ENCODE results near the gene LRRC4B.

The LRRC4B gene

DNA sequence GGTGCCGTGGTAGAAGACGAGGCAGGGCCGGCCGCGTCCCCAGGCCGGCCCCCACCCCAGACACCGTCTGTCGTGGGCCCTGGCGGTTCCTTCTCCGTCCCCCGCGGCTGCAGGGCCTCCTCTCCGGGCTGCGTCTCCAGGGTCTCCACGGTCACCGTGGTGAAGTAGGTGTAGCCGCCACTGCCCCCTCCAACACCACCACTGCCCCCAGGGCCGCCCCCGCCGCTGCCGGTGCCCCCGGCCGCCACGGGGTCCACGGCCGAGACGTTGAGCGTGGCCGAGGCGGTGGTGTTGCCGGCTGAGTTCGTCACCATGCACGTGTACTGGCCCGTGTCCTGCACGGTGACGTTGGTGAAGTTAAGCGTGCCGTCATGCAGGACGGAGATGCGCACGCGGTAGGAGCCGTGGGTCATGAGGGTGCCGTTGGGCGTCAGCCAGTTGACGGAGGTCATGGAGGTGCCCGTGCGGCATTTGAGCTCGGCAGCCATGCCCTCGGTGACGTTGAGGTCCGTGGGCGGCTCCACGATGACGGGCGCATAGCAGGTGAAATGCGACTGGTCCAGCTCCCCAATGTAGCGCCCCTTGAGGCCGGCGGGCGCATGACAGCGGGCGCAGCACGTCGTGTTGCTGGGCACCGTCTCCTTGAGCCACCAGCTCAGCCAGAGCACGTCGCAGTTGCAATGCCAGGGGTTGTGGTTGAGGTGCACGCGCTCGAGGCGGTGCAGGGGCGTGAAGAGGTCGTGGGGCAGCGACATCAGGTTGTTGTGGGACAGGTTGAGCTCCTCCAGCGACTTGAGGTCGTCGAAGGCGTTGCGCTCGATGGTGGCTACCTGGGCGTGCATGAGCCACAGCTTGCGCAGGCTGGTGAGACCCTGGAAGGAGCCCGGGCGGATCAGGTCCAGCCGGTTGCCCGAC, 49.9 kb downstream of the LRRC4B start:
- DNase-seq = no peak

DNA sequence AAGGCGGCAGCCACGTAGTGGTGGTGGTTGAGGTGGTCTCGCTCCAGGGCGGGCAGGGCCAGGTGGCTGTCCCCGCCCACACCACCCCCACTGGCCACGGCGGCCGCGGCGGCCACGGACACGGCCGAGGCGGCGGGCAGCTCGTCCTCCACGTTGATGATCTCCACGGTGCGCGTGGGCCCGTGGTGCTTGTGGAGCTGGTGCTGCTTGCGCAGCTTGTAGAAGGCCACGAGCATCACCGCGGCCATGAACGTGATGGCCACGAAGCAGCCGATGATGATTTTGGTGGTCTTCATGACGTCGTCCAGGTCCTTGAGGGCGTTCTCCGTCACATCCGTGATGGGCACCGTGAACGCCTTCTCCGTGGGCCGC, 50.5 kb downstream of the LRRC4B start:
- no peak for DNase-seq

DNA sequence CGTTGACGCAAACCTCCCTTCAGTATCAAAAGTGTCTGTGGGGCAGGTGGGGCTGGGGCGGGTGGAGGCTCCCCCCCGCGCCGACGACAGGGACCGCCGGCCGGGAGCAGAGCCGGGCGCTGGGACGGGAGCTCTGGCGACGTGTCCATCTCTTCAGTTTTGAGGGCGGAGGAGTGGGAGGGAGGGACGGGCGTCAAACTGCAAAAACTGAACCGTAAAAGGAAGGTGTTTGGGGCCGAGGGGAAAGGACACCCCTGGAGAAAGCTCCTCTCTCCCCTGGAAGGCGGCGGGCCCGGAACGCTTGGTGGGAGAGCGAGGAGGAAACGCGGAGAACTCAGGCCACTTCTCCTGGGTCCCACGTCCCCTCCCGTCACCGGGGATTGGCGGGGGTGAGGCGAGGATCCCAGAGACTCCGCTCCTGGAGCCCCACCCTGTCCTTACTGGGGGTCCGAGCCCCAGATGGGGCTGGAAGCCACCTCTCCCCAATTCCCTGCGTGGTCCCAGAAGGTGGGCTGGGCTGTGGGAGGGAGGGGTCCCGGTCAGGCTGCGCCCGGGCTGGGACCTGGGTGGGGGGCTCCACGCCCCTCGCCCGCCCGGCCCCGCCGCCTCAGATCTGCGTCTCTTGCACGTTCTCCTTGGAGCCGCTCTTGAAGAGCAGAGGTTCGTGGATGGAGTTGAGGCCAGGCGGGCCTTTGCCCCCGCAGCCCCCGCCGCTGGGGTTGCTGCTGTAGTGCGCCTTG, 51.1 kb downstream of the LRRC4B start:
- DNase-seq = no peak

DNA sequence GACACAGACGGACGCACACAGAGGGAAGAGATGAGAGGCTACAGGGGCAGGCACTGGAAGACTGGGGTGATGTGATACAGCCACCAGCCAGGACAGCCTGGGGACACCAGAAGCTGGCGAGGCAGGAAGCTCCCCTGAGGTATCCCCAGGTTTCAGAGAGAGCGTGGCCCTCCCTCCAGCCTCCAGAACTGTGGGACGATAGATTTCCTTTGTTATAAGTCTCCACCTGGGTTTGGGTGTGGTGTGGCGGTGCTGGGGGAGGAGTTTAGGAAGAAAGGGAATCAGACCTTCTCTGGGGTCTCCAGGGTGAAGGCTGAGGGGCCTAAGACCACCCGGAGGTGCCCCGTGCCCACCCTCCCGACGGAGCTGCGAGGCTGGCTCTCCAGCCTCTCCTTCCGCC, 51.8 kb downstream of the LRRC4B start:
- DNase-seq = no peak

DNA sequence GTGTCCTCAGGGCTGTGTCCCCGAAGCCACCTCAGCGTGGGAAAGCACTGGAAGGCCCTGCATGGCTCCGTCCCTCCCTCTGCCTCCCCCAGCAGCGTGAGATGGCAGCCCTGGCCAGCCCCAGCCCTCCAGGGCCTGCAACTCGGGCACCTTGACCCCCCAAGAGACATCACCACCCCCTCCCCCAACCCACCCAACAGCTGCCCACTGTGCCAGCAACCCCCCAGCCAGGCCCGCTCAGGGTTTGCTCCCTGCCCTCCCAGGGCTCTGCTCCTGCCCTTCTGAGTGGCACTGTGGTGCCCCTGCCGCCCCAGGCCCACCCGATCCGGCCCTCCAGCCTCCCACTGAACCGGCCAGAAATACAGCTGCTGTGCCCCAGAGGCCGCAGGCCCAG, 53.1 kb downstream of the LRRC4B start:
- no peak for DNase-seq

DNA sequence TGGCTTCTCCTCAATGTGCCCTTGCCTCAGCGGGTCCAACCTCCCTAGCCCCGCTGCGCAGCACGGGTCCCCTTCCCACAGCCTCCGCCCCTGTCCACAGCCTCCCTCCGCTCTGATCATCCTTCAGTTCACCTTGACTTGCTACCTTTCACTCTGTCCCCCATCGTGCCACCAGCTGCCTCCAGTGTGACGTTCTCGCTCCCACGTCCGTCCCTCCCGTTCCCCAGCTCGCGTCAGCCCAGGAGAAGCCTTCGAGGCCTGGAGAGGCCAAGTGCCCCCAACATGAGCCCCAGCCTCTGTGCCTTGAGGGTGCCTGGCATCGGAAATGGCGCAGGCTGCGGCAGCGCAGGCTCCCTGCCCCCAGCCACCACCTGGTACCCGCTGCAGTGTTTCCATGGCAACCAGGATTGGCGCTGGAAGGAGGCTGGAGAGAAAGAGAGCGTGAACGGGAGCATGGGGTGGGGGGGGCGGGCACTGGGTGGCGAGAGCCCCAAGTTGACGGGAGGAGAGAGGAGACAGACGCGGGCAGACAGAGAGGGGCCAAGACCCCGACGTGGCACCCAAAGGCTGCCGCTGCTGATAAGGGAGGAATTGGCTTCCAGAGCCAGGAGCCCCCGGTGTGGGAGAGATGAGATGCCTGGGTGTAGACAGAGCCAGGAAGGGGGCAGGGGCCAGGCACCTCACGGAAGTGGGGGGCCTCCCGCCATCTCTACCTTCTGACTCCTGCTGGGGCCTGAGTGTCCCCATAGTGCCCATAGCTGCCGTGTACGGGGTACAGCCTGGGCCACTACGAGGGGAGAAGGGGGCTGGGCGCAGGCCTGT, 53.7 kb downstream of the LRRC4B start:
- DNase-seq = peak in 1 of 2 experiments; percentile 82

DNA sequence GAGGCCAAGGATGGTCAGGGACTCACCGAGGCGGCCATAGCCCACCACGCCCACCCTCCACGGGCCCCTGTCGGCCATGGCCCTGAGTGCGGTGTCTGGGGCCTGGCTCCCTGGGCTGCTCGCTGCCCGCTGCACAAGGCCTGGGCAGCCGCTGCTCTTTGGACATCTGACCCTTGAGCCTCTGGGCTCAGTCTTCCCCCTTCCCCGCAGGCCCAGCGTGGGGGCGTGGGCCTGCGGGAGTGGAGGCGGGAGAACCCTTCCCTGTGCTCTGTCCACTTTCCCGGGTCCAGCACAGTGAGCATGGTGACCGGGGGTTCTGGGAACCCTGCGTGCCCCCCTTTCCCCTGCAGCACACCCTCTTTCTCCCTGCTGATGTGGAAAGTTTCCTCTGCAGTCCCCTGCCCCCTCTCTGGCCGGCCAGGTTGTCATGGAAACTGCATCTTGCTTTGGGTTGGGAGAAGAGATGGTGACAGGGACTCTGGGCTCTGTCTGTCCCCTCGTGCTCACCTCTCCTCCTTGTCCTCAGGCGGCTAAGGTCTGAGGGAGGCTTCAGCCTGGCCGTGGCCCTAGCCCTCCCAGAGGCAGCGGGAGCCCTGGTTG, 54.4 kb downstream of the LRRC4B start, which contains the start of gene ASPDH:
ASPDH (minus strand) TSS at position 168 of the 600 bp plus-strand sequence; CDS start at position 78, 90 bp downstream.
- DNase-seq = peak in 1 of 2 experiments; percentile 37

DNA sequence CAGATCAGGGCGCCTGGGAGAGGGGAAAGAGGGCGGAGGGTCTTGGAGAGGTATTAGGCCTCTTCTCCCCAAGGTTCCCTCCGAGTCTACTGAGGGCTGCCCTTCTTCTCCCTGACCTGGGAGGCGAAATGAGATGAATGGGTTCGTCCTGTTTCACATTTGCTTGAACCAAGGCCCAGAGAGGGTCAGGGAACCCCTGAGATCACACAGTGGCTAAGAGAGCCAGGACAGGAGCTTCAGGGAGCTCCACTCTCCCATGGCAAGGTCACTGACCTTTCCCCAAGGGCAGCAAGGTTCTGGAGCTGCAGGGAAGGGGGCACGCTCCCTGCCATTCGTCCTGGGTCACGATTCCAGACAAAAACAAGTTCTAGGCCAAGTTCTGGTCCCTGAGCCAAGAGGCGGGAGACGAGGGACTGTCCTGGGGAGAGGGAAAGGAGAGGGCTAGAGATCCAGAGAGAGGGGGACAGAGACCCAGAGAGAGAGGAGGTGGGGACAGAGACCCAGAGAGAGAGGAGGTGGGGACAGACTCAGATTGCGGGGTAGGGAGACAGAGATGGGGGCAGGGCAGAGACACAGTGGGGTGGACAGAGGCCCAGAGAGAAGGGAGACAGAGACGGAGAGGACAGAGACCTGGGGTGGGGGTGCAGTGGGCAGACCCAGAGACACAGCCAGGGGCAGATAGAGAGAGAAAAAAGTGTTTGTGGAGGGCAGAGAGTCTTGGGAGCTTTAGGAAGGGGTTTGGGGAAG, 55.1 kb downstream of the LRRC4B start:
- no peak for DNase-seq

DNA sequence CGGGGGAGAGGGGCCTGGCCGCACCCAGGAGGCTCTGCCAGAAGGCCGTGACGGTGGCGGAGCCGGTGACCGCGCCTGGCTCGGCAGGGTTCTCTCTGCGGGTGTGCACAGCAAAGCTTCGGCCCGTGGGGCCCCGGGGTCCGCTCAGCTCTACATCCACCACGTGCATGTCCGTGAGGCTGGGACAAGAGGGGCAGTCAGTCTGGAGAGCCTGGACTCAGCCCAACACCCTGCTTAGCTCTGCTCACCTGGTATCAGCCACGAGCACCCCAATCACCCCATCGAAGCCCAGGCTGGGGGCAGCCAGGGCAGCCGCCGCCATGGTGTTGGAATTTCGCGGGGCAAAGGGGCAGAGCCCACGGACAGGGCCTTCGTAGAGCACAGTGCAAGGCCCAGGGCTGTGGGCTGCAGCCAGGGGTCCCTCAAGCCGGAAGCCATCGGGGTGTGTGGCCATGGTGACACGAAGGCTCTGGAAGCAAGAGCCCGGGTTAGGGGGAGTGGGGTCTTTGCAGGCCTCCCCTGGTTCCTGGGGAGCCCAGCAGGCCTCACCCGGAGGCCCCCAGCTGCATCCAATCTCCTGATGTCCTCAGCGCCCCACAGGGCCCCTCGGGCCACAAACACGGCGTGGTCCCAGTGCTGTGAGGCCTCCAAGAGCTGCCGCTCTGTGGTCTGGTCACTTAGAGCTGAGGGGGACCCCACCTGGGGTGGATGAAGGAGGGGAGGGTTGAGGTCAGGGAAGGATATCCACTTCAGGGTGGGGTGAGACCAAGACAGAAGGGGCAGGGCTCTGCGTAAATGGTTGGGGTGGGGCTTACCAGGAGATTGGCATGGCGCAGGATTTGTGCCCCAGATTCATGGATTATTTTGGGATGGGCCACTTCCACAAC, 55.9 kb downstream of the LRRC4B start:
- no peak for DNase-seq

DNA sequence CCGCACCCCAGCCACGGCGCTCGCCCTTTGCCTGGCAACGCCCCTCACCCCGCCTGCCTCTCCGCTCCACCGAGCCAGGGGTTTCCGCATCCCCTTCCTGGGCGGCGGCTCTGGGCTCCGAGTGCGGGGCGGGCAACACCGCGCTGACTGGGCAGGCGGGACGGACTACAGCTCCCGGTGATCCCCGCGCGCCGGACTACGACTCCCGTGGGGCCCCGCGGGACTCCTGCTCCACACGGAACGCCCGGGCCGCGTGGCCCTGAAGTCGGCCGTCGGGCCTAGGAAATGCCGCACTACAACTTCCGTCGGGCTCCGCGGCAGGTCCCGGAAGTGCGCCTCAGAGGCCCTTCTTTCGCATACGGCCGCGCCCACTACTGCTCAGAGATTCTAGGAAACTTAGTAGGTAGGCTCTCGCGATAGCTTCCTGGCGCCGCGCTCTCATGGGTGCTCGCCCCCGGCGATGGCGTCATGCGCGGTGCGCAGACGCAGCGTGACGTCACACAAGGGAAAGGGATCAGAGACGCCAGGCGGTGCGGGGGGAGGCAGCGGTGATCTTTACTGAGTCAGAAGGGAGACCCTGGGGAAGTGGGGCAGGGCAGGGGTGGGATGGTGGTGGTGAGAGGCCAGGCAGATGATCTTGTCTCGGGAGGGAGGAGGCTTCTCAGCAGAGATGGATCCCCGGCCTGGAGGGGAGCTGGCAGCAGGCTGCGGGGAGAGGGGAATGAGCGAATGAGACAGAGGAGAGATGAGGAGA, 57.0 kb downstream of the LRRC4B start, which contains the start of gene JOSD2:
JOSD2 (minus strand) TSS at position 123 of the 754 bp plus-strand sequence. CDS start 760 bp downstream, outside the sequence.
- peak; percentile 87 to 100 for DNase-seq

DNA sequence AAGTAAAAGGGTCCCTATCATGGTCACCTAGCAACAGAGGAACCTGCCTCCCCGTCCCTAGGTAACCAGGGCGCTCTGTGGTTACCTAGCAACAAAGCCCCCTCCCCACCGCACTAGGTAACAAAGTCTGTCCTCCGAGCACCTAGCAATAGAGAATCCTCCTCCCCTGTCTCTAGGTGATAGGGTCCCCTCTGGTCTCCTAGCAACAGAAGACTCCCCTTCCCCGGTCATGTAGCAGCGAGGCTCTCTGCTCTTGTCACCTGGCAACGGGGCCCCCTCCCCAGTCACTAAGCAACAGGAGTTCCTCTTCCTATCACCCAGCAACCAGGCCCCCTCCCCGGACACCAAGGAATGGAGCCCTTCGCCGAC, 57.6 kb downstream of the LRRC4B start:
- no peak for DNase-seq

DNA sequence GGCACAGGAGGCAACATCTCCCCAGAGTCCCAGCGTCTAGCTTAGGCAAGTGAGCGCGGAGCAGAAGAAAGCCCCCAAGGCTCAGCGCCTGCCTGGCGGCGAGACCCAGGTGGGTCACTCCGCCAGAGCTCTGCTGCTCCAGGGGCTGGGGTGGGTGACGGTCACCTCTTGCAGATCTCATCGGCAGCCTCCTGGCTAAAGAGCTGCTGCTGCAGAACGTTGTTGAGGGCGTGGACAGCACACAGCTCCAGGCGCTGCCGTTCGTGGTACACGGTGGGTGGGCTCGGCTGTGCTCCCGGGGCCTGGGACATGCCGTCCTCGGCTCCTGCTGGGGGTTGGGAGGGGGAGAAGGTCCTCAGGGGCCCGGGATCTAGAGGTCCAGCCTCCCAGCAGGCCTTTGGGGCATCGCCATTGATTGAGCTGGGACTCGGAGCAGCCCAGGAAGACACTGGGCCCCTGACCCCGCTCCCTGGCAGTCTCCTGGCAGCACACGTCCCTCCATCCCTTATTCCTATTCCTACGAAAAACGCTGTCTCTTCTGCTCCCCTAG, 58.0 kb downstream of the LRRC4B start:
- no peak for DNase-seq

DNA sequence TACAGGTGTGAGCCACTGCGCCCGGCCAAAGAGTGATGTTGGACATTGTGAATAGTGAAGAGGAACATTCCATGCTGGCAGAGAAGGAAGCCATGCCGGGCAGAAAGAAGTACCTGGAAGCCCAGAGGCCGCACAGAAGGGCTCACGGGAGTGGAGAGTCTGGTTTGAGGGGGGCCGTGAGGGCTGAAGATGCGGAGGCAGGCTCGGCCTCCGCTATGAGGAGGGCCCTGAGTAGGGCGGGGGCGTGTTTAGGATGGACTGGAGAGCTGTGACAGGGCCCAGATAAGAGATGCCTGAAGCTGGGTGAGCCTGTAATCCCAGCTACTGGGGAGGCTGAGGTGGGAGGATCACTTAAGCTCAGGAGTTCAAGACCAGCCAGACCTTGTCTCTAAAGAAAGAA, 58.9 kb downstream of the LRRC4B start:
- no peak for DNase-seq

DNA sequence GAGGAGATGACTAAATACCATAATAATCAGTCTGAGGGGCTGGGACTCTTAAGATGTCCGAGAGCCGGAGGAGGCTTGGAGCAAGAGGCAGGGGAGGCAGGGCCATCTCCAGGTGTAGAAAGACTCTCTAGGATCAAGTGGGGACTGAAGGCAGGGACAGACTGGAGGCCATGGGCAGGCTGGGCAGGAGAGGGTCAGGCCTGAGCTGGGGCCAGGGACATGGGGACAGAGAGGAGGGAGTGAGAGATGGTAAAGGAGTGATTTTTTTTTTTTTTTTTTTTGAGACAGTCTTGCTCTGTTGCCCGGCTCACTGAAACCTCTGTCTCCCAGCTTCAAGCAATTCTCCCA, 59.4 kb downstream of the LRRC4B start:
- DNase-seq = no peak

DNA sequence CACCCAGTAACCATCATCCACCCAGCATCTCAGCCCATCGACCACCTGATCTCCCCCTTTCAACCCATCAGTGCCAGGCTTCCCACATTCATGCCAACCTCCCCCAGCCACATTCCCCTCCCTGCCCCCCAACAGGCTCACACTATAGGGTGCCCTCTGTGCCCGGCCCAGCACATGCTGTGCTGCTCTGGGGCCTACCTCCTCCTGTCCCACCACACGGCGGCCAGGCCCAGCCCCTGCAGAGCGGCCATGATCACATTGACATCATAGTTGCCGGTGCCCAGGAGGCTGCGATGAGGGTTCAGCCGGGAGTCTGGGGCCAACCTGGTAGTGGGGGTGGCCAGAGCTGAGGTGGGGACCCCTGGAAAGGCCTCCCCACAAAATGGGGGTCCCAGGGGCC, 60.9 kb downstream of the LRRC4B start:
- DNase-seq = no peak

DNA sequence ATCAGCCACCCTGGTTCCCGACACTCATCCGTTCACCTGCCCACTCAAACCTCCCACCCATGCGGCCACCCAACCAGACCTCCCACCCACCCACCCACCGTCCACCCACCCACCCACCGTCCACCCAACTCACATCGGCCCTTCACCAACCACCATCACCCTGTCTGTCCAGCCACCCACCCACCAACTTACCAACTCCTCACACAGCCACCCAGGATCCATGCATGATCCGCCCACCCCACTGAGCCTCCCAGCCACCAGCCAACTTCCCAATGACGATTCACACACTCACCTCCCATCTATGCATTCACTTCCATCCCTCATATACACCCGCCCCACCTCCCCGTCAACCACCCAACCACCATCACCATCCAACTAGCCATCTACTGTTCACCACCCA, 61.5 kb downstream of the LRRC4B start:
- DNase-seq = no peak

DNA sequence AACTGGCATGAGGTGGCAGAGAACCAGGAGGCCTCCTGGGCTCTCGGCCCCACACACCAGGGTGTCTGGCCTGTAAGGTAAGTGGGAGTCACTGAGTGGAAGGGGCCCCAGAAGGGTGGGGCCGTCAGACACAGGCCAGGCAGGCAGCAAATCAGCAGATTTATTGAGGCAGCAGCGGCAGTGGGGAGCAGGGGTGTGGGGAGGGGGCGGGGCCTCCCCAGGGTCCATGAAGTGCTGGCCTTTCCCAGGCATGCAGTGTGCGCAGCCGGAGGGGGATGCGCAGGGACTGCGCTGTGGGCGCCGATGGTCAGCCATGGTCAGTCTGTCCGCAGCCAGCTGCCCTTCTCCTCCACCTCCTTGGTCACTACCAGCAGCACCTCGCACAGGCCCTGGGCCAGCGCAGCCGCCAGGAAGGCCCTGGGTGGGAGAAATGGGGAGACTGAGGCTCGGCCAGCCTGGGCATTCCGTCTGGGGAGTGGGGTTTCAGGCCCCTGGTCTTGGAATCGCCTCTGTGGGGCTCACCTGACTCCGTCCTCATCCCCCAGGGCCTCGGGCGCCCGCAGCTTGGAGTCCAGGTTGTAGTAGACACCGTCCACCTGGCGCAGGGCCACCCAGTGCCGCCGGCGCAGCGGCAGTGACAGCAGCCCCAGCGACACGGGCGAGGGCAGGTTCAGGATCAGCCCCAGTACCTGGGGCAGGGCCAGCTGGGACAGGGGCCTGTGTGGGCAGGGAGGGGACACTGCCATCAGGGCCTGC, 62.2 kb downstream of the LRRC4B start:
- no peak for DNase-seq

DNA sequence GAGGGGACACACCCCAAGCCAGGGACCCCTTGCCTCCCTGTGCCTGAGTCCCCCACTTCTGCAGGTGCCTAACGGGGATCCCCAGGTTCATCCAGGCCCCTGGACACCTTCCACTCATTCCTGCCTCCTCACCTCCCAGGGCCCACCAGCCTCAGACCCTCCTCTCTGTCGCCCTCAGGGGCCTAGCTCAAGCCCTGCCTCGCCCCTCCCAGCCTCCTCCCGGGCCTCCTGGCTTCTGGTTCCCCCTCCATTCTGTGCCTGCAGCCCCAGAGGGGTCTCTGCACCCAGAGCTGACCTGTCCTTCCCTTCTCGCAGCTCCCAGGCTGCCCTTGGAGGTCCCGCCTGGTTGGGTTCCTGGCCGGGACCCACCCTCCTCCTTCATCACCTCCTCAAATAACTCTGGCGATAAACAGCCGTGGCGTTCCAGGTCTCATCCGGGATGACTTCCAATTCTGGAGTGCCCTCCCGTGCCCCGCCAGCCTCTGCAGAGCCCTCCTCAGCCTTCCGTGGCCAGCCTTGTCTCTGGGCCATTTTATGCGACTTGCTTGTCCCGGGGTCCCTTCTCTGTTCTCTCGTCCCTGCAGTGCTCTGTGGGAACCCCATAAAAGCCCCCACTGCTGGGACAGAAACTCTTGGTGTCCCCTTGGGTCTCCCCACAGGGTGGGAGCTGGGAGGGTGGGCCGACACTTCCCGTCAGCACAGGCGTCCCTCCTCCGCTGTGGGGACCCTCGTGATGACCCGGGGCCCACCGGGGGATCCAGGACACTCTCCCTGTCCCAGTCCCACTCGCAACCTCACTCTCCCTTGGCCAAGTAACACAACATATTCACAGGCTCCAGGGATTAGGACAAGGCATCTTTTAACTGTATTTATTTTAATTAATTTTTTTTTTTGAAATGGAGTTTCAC, 66.4 kb downstream of the LRRC4B start:
- no peak for DNase-seq
